HG03039 (cell line): ENCODE measurements around the gene TMEM14A.
A peak's percentile ranks its signal among the peaks of the same experiment; 100 is the strongest.
"Not testable (repeated sequence)": the region's sequence is repeated elsewhere in the genome, so short reads cannot be mapped to it uniquely, and the experiment has no call there.

Experiments
- ATAC-seq: cut with Tn5 transposase; IDR thresholded peaks from one replicate; pipeline ENCODE4 v1.9.1; 2021; ENCODE audit warnings: mild to moderate bottlenecking, moderate library complexity; ENCODE audit not compliant: unreplicated experiment

The TMEM14A gene

DNA sequence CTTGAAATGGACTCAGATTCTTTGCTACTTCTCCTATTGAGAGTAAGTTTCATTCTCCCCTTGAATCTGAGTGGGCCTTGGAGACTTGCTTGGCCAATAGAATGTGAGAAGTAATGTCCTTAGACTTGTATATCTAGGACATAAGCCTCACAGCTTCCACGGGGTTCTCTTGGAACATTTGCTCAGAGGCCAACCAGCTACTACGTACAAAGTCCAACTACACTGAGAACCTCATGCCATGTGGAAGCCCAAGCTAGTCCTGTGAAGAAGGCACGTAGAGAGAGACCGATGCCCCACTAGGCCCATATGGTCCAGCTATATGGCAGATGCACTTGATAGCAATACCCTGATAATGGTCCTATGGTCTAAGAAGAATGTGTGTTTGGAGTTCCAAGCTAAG is 22.9 kb downstream of the TMEM14A start:
- ATAC-seq, result no peak

DNA sequence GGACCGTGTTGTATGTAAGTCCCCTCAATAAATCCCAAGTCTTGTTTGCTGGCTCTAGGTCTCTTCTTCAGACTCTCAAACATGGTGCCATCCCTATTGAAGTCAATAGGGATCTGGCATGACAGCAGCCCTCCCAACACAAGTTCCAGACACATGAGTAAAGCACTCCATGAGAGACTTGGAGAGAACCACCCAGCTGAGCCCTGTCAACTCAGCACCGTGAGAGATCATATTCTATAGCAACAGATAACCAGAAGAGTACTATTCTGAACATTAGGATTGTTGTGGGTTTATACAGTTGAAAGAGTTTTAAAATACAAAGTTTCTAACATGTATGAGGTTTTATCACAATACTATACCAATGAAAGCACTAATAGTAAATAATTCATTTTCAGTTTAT is 23.5 kb downstream of the TMEM14A start:
- ATAC-seq, result no peak

DNA sequence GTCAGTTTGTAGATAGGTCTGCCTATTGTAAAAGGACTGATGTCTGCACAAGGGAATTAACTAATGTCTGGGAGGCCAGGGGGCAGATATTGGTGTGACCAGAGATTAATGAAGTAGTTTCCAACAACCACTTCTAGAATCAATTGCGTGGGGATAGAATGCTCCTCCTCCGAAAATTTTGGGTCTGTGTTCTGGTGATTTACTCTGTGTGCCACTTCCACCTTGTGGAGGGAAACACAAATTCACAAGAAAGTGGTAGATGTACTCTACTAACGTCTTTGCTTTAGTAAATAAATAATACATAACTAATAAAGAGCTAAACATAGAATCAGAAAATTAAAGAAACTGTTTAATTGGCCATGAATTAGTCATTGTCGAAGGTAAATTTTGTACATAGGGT is 25.5 kb downstream of the TMEM14A start:
- ATAC-seq, result no peak

DNA sequence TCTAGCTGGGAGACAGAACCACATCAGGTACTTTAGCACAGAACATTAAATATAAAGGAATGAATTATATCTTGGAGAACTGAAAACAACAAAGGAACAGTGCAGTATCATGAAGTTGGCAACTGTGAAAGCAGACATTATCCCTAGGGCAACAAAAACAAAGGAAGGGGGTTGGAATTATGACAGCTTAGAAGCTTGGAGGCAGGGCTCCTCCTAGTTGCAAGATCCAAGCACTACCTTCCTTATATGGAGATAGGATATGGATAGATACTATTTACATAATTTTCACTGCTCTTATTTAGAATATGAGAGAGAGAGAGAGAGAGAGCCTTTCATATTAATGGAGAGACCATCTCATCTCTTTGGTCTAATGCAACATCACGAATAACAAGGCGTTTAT is 27.0 kb downstream of the TMEM14A start:
- ATAC-seq, result no peak

DNA sequence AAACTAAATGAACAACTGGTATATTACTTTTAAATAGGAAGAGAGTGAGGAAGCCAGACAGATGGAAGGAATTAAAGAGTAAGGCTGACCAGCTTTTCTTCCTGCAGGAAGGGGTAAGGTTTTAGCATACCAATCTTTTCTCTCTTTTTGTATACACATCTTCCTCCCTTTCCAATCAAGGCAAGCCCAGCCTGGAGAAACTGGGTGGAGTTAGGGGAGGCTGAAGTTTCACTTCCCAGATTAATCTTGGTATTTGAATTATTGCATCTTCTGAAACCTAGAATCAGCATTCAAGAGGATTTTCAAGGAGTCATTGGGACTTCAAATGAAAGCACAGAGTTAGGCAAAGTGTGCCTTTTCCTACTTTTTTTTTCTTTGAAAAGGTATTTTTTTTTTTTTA is 33.1 kb downstream of the TMEM14A start:
- ATAC-seq, result no peak

DNA sequence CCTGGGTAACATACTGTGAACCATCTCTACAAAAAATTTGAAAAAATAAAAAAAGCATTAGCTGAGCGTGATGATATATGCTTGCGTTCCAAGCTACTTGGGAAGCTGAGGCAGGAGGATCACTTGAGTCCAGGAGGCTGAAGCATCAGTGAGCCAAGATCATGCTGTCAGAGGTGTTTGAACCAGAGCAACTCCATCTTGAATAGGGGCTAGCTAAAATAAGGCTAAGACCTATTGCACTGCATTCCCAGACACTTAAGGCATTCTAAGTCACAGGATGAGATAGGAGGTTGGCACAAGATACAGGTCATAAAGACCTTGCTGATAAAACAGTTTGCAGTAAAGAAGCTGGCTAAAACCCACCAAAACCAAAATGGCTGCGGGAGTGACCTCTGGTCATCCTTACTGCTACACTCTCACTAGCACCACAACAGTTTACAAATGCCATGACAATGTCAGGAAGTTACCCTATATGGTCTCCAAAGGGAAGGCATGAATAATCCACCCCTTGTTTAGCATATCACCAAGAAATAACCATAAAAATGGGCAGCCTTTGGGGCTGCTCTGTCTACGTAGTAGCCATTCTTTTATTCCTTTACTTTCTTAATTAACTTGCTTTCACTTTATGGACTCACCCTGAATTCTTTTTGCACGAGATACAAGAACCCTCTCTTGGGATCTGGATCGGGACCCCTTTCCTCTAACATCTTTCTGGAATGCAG is 34.0 kb downstream of the TMEM14A start:
- not testable (repeated sequence) for ATAC-seq

DNA sequence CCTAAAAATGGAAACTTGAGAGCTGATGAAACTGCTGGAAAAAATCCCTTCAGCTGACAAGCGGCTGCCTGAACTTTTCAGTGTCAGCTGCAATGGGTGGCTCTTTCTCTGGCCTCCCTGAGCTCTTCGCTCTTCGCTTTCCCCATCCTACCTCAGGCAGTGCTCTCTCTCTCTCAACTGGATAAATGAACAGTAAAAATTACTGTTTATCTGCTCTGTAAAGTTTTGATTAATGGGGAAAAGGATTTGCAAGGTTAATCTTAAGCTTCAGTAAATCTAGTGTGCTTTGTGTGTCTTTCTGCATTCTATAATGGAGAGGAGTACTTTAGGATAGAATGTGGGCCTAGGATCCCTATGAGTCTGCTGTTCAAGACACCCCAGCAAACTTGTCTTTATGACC is 35.1 kb downstream of the TMEM14A start:
- no peak for ATAC-seq

DNA sequence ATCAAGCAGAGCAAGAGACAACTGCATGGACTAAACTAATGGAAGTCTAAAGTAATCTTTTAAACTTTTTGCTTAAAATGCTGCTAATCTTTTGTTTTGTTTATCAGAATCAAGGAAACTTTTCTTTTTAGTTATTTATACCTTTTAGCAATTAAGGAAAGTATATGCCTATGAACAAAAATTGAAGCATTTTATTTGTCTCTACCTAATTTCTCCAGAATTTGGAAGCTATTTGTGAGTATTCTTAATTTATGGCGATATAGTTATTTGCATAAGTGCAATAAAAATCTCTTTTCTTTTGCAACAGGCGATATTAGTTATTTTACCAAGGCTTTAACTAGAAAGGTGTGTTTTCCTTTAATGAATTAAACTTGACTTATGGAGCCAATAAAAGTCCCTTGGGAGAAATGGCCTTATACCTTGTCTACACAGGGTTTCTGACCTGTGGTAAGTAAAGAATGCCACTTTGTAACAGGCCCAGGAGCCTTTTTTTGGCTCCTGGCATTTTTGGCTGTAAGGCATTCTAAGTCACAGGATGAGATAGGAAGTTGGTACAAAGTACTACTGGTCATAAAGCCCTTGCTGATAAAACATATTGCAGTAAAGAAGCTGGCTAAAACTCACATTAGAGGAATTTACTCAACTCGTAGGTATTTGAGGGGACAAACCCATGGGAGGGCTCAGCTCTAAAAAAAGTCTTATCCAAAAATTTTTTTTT is 37.2 kb downstream of the TMEM14A start:
- no peak for ATAC-seq

DNA sequence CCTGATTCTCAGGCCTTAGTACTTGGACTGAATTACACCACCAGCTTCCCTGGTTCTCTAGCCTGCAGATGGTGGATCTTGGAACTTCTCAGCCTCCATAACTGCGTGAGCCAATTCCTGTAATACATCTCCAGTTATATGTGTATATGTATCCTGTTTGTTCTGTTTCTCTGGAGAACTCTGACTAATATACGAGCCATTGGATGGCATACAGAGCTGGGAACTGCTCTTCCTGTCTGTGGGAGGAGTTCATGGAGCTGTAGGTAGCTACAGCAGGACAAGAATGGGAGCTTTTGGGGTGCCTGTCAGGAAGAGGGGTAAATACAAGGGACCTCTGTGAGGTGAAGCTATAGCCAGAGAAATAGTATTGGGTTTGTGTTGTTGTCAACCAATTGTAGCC is 41.2 kb downstream of the TMEM14A start:
- no peak for ATAC-seq

DNA sequence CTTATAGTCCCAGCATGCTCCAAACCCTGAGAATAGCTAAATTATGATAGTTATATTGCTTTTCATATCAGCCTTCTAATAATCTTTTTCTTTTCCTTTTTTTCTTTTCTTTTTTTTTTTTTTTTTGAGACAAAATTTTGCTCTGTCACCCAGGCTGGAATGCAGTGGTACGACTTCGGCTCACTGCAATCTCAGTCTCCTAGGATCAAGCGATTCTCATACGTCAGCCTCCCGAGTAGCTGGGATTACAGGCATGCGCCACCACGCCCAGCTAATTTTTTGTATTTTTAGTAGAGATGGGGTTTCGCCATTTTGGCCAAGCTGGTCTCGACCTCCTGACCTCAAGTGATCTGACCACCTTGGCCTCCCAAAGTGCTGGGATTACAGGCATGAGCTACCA is 43.8 kb downstream of the TMEM14A start:
- ATAC-seq, result not testable (repeated sequence)

DNA sequence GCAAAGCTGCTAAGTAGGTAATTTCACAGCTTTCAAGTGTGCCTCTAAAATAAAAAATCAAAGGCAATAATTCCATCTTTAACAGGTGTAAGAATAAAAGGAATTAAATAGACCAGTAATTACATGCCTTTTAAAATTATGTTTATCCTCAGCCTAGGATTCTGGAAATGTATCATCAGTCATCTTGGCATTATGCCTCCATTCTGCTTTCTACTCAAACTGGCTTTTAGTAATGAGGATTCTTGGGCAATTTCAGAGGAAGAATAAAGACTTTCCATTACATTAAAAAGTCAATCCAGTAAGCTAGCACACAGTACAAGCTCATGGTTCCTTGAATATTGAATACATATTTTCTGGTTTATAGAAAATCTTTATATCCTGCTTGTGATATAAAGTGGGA is 47.6 kb downstream of the TMEM14A start:
- ATAC-seq, result no peak

DNA sequence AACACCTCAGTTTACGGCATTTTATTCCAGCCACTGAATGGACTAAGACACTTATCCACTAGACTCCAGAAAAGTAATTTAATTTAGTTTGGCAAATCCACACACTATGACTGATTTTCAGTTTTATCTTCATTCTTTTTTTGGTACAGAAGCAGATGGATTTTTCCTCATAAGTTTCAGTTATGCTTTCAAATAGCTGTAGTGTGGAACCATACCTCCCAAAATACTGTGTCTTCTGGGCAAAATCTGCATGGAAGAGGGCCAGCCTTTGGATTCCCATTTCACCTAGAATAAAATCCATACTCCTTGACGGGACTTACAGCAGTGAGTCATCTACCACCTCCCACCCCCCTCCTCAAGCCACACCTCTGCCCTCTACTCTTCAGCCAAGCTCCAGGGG is 49.4 kb downstream of the TMEM14A start:
- no peak for ATAC-seq

DNA sequence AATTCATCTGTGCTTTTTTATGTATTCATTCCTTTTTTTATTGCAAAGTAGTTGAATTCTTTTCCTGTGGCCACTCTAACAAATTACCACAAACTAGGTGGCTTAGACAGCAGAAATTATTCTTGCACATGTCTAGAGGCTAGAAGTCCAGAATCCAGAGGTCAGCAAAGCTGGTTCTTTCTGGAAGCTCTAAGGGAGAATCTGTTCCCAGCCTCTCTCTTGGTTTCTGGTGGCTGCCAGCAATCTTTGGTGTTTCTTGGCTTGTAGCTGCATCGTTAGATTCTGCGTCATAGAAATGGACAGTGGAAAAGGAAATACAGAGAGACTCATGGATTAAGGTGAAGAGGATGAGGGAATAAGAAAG is 53.1 kb downstream of the TMEM14A start:
- no peak for ATAC-seq

DNA sequence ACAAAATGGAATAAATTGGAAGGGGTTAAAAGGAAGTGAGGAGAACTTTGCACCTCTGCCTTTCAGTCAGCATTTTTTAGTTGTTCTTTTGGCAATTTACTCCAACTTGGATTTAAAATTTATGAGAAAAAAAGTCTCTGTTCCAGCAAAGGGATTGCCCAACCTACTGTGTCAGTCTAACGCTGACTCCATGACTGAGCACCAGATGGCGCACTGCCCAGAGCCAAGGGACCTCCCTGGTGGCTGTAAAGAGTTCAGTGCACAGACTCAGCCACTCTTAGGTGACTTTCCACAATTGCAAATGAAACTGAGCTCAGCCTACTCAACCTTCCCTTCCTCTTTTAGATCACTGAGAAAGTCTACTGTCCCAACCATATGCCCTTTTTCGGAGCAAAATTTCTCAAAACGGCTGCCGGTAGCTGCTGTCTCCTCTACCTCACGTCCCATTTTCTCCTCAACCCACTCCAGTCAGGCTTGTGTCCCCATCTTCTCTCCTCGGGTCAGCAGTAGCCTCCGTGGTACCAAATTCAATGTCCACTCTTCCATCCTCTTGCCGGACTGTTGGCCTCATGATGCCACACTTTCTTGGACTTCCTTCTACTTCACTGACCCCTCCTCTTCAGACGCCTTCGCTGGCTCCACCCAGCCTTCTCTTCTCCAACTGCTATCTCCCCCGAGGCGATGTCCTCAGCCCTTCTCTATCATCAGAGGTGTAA is 53.7 kb downstream of the TMEM14A start:
- peak; percentile 98 for ATAC-seq

DNA sequence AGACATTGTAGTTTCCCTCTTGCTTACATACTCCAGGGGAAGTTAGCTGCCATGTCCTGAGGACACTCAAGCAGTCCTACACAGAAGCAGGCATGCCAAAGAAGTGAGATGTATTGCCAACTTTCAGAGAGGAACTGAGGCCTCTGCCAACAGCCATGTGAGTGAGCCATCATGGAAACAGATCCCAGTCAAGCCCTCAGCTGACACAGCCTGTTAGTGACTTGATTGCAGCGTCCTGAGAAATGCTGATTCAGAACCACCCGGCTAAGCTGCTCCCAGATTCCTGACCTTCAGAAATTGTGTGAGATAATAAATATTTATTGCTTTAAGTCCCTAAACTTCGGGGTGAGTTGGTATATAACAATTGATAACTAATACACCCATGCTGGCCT is 54.2 kb downstream of the TMEM14A start:
- no peak for ATAC-seq

DNA sequence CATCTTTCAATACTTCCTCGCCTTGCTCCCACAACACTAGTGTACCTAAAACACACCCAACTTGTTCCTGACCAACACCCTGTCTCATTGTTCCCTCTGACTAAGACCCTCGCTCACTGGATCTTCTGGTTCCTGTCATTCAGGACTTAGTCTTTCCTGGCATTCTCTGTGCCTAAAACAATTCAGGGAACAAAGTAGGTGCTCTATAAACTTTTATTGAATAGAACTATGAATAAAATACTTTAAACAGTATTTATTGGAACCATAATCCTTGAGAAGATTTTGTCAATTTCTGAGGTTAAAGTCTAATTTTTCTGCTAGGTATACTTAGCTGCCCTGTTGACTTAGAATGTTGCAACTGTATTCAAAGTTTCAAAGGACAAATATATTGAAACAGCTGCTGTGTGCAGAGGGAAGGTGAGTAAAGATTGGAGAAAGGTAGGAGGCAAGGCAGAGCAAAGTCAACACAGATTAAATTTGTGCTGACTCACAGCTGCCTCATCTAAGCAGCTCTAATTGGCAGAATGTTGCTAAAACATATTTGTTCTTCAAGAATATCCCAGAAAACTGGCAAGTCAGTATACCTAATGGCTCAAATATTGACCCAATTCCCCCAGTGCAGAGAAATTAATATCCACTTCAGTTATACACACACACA is 54.8 kb downstream of the TMEM14A start:
- no peak for ATAC-seq

DNA sequence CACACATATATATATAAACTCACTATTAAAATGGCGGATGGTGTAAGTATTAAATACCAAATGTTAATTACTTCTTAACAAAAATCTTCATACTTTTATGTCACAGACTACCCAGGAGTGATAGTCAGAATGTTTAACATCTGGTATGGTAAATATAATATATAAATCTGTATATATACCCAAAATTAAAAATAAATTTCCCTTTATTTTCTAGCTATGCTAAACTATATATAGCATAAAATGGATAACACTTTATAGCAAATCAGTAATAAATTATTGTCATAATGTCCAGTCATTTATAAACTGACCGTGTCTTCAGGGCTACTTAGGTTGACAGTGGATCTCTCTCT is 55.3 kb downstream of the TMEM14A start:
- ATAC-seq, result no peak

DNA sequence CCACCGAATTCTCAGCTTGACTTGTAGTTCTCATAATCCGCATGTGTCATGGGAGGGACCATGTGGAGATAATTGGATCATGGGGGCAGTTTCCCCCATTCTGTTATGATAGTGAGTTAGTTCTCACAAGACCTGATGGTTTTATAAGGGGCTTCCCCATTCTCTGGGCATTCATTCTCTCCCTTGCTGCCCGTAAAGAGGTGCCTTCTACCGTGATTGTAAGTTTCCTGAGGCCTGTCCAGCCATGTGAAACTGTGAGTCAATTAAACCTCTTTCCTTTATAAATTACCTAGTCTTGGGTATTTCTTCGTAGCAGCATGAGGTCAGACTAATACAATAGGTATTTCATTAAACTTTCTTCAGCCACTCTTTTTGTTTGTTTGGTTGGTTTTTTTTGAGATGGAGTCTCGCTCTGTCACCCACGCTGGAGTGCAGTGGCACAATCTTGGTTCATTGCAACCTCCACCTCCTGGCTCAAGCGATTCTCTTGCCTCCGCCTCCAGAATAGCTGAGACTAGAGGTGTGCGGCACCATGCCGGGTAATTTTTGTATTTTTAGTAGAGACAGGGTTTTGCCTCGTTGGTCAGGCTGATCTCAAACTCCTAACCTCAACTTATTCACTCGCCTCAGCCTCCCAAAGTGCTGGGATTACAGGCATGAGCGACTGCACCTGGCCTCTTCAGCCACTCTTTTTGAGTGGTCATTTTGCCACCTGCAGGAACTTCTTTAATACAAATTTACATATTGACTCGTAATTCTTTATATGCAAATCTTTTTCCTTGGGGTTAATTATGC is 56.0 kb downstream of the TMEM14A start:
- ATAC-seq, result no peak

DNA sequence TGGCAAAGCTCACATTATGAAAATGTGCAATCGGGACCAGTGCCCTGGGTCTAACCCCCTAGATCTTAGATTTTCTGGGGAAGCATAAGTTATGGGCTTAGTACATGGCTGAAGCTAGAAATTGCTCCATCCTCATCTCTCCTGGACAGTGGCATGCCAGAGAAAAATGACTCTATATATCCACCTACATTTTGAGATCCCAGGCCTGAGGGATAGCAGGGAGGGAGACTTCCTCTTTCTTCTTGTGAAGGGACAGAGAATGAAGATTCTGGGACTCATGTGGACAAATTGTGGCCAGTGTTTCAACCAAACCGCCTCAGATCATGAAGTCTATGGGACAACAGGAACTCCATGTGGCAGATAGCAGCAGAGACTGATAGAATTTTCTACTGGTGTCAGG is 57.0 kb downstream of the TMEM14A start:
- no peak for ATAC-seq

DNA sequence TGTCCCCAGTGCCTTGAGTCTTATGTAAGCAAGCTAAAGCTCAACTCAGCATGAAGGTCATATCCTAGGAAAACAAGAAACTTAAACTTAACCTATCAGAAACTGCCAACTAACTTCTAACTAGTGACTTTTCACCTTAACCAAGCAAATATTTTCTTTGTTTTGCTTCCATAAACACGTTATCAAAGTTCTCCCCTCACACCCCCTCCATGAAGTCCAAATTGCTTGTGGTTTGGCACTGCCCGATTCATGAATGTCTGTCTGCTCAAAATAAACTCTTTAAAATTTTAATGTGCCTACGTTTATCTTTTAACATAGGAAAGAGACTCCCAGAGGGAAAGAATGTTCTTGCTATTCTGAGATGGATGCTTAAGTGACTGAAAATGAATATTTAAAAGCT is 57.5 kb downstream of the TMEM14A start:
- ATAC-seq, result no peak

DNA sequence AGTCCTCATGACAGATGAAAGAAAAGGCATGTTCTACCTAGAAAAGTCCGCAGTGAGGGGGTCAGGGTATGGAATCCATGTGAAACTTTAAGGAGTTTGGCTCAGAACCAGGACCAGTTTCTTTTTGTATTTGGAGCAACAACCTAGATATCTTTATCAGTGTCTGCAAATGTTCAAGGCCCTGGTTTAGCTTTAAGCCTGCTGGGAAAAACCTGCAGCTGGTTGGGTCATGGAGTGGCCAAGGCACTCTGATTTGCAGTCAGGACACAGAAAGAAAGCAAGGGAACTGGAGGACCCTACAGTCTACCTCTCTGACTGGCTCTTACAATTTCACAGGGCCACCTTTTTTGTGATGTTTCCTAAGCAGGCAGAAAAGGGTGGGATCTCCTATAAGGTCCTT is 58.7 kb downstream of the TMEM14A start:
- ATAC-seq, result no peak
